CD8-positive, alpha-beta memory T cell (primary cell): ENCODE data around the gene LRRC46. TPM values are rescaled to one million over a fixed set of nuclear protein-coding genes. Genes with fewer than 3 reads are reported as not detected.

Experiments used
- CTCF ChIA-PET: fragments of 350-600 bp; sonication (Branson Sonifier 250); formaldehyde crosslinking; loops from one replicate; lab custom pipeline; 2021; ENCODE audit warnings: antibody characterized with exemption; lab: Charles Lee
- POLR2A ChIA-PET: fragments of 350-600 bp; sonication (Branson Sonifier 250); formaldehyde crosslinking; loops from one replicate; lab custom pipeline; 2021; ENCODE audit warnings: antibody characterized with exemption; lab: Charles Lee
- DNase-seq, 5 donors: peaks; one replicate each; pipeline versions ENCODE4 v3.0.0 to v3.0.0-alpha.2; 2020 to 2022; ENCODE audit warnings: mixed read lengths in 1 of 5
- H3K27ac ChIP-seq: one replicate; pipeline ENCODE4 v1.7.0; 2013; ENCODE audit warnings: low read depth, mild to moderate bottlenecking, low read length, moderate library complexity
- H3K27me3 ChIP-seq: 2 replicates; pipeline ENCODE4 v1.7.0; 2013; ENCODE audit warnings: low read length, mild to moderate bottlenecking; ENCODE audit not compliant: insufficient read depth, poor library complexity, severe bottlenecking
- H3K36me3 ChIP-seq: 2 replicates; pipeline ENCODE4 v1.7.0; 2013; ENCODE audit warnings: mild to moderate bottlenecking, low read length, moderate library complexity; ENCODE audit not compliant: insufficient read depth
- H3K4me1 ChIP-seq: 2 replicates; pipeline ENCODE4 v1.7.0; 2013; ENCODE audit warnings: mild to moderate bottlenecking, low read length, moderate library complexity; ENCODE audit not compliant: insufficient read depth
- H3K4me3 ChIP-seq: 2 replicates; pipeline ENCODE4 v1.7.0; 2013; ENCODE audit warnings: mild to moderate bottlenecking, low read length
- H3K9me3 ChIP-seq: 2 replicates; pipeline ENCODE4 v1.7.0; 2013; ENCODE audit warnings: mild to moderate bottlenecking, low read length
- H3K27ac Mint-ChIP-seq, 8 donors: one replicate each; pipeline ENCODE4 v1.8.0; 2020 to 2021; ENCODE audit warnings: mixed read lengths in 8 of 8, mild to moderate bottlenecking in 6 of 8, inconsistent platforms in 3 of 8, moderate library complexity in 3 of 8
- H3K27me3 Mint-ChIP-seq, 2 donors: one replicate each; pipeline ENCODE4 v1.8.0; 2020 to 2021; ENCODE audit warnings: mixed read lengths in 2 of 2, mild to moderate bottlenecking in 1 of 2, moderate library complexity in 1 of 2
- H3K36me3 Mint-ChIP-seq, 3 donors: one replicate each; pipeline ENCODE4 v1.8.0; 2020 to 2021; ENCODE audit warnings: mixed read lengths in 3 of 3, inconsistent platforms in 1 of 3, mild to moderate bottlenecking in 1 of 3
- H3K4me1 Mint-ChIP-seq, 3 donors: one replicate each; pipeline ENCODE4 v1.8.0; 2020 to 2021; ENCODE audit warnings: mixed read lengths in 3 of 3, inconsistent platforms in 1 of 3, mild to moderate bottlenecking in 1 of 3
- H3K4me3 Mint-ChIP-seq, 7 donors: one replicate each; pipeline ENCODE4 v1.8.0; 2020 to 2021; ENCODE audit warnings: mixed read lengths in 7 of 7, mild to moderate bottlenecking in 6 of 7, moderate library complexity in 4 of 7, inconsistent platforms in 2 of 7
- H3K9me3 Mint-ChIP-seq, 5 donors: one replicate each; pipeline ENCODE4 v1.8.0; 2020 to 2022; ENCODE audit warnings: mixed read lengths in 5 of 5, mild to moderate bottlenecking in 3 of 5, moderate library complexity in 2 of 5, inconsistent platforms in 1 of 5
- polyA plus RNA-seq: library from polyadenylated mRNA; unstranded; fragments of 300-500 nt; fragmentation: Illumina TruSeq; gene quantifications from one replicate; pipeline ENCODE4 v1.2.3, GENCODE V29; 2021
- total RNA-seq, 2 experiments: library from RNA; stranded (reverse); gene quantifications; one replicate each; pipeline ENCODE4 v1.2.3, GENCODE V29; 2021

Gene LRRC46
- total and polyA plus RNA-seq, 3 experiments from 2014 or later: 0.28 to 0.83 (median 0.49) TPM

- H3K27me3 Mint-ChIP-seq: no peaks in the 10 kb centered on the region
- Histone ChIP-seq H3K9me3 (no peaks in the 10 kb centered on the region), H3K4me3 (no peak overlapping the region), H3K36me3 (peaks cover 42% of the 10 kb centered on the region), H3K27ac (no peak overlapping the region), H3K27me3 (no peaks in the 10 kb centered on the region), H3K4me1 (peaks cover 30% of the 10 kb centered on the region)
- ChIA-PET CTCF (interaction anchor here (3.7 kb wide), 1 partner anchor 8 kb away, joined by 15 read pairs; the partner anchor contains the start of genes LRRC46 and MRPL10), POLR2A (interaction anchor here (0.6 to 0.9 kb wide), 2 partner anchors 14 to 17 kb away, joined by 3 read pairs; no protein-coding TSS in a partner anchor)
- peak overlapping the region in 5 of 8 donors; percentile 27 to 68 (median 38) for H3K27ac Mint-ChIP-seq
- H3K4me1 Mint-ChIP-seq: peaks cover 29 to 57% (median 29%) of the 10 kb centered on the region in 3 donors
- H3K4me3 Mint-ChIP-seq: no peak overlapping the region
- peaks cover 13 to 72% (median 15%) of the 10 kb centered on the region in 3 donors for H3K36me3 Mint-ChIP-seq
- H3K9me3 Mint-ChIP-seq: no peaks in the 10 kb centered on the region
- no peak for DNase-seq
These were observed 8.0 kb upstream of the LRRC46 start for GRCh38 chr17:47823519-47823918.

- H3K36me3 Mint-ChIP-seq: peaks cover 12 to 49% (median 13%) of the 10 kb centered on the region in 3 donors
- POLR2A ChIA-PET: interaction anchor here (0.6 to 2.4 kb wide), 4 partner anchors 8 to 905 kb away, joined by 3 to 16 read pairs (median 10); partner anchors contain the start of genes KPNB1, OSBPL7 and SP2
- Histone ChIP-seq H3K9me3 (no peaks in the 10 kb centered on the region), H3K4me1 (peaks cover 49% of the 10 kb centered on the region), H3K36me3 (peaks cover 22% of the 10 kb centered on the region), H3K27ac (peak overlapping the region; percentile 98), H3K27me3 (no peaks in the 10 kb centered on the region), H3K4me3 (peak overlapping the region; percentile 98)
- peak overlapping the region; percentile 95 to 100 (median 100) for H3K27ac Mint-ChIP-seq
- DNase-seq: peak in 4 of 5 donors; percentile 58 to 91 (median 83)
- H3K4me3 Mint-ChIP-seq: peak overlapping the region; percentile 92 to 99 (median 95)
- peaks cover 0 to 4% of the 10 kb centered on the region in 2 donors for H3K27me3 Mint-ChIP-seq
- CTCF ChIA-PET: interaction anchor here (0.6 to 1.9 kb wide), 3 partner anchors 11 to 61 kb away, joined by 3 to 16 read pairs (median 3); partner anchors contain the start of gene SCRN2
- peaks cover 48 to 71% (median 52%) of the 10 kb centered on the region in 3 donors for H3K4me1 Mint-ChIP-seq
- H3K9me3 Mint-ChIP-seq: no peaks in the 10 kb centered on the region
These were observed 1.6 kb upstream of the LRRC46 start for GRCh38 chr17:47829870-47830269.

- H3K36me3 Mint-ChIP-seq: peaks cover 9 to 45% (median 10%) of the 10 kb centered on the region in 3 donors
- peak overlapping the region; percentile 92 to 99 (median 95) for H3K4me3 Mint-ChIP-seq
- H3K36me3 ChIP-seq: peaks cover 19% of the 10 kb centered on the region
- peak overlapping the region; percentile 98 for H3K4me3 ChIP-seq
- H3K4me1 ChIP-seq: peaks cover 56% of the 10 kb centered on the region
- ChIA-PET CTCF (interaction anchor here (0.9 to 1.9 kb wide), 6 partner anchors 9 to 65 kb away, joined by 3 to 16 read pairs (median 4); partner anchors contain the start of genes OSBPL7, SCRN2 and SP2), POLR2A (interaction anchor here (0.9 to 2.4 kb wide), 7 partner anchors 9 to 180 kb away, joined by 3 to 22 read pairs (median 7); partner anchors contain the start of genes CDK5RAP3, KPNB1, OSBPL7 and PNPO)
- H3K27me3 ChIP-seq: no peaks in the 10 kb centered on the region
- no peaks in the 10 kb centered on the region for H3K9me3 Mint-ChIP-seq
- no peaks in the 10 kb centered on the region for H3K9me3 ChIP-seq
- H3K27me3 Mint-ChIP-seq: peaks cover 0 to 4% of the 10 kb centered on the region in 2 donors
- DNase-seq: peak in 1 of 5 donors; percentile 56
- peaks cover 47 to 75% (median 56%) of the 10 kb centered on the region in 3 donors for H3K4me1 Mint-ChIP-seq
- H3K27ac ChIP-seq: peak overlapping the region; percentile 98
- peak overlapping the region; percentile 95 to 100 (median 100) for H3K27ac Mint-ChIP-seq
These were observed 971 bp upstream of the LRRC46 start for GRCh38 chr17:47830396-47831002.

GRCh38 chr17:47831934-47832327 lies 461 bp downstream of the LRRC46 start:
- Mint-ChIP-seq H3K4me3 (peak overlapping the region; percentile 92 to 99 (median 95)), H3K36me3 (peaks cover 0 to 40% (median 3%) of the 10 kb centered on the region in 3 donors), H3K27ac (peak overlapping the region; percentile 95 to 100 (median 100)), H3K4me1 (peaks cover 50 to 72% (median 59%) of the 10 kb centered on the region in 3 donors), H3K27me3 (peaks cover 0 to 4% of the 10 kb centered on the region in 2 donors), H3K9me3 (no peaks in the 10 kb centered on the region)
- Histone ChIP-seq H3K9me3 (no peaks in the 10 kb centered on the region), H3K27me3 (no peaks in the 10 kb centered on the region), H3K4me1 (peaks cover 59% of the 10 kb centered on the region), H3K4me3 (peak overlapping the region; percentile 98), H3K36me3 (peaks cover 8% of the 10 kb centered on the region), H3K27ac (peak overlapping the region; percentile 98)
- CTCF ChIA-PET: interaction anchor here (1.0 to 1.9 kb wide), 5 partner anchors 9 to 63 kb away, joined by 3 to 16 read pairs (median 5); partner anchors contain the start of genes OSBPL7, SCRN2 and SP2
- POLR2A ChIA-PET: interaction anchor here (0.8 to 2.4 kb wide), 9 partner anchors 8 to 217 kb away, joined by 3 to 22 read pairs (median 7); partner anchors contain the start of genes CDK5RAP3, KPNB1, OSBPL7 and PNPO
- DNase-seq: no peak

GRCh38 chr17:47834756-47835155 lies 3.3 kb downstream of the LRRC46 start:
- no peaks in the 10 kb centered on the region for H3K9me3 ChIP-seq
- CTCF ChIA-PET: interaction anchor here (0.8 to 1.0 kb wide), 2 partner anchors 8 to 13 kb away, joined by 3 read pairs; no protein-coding TSS in a partner anchor
- no peak for DNase-seq
- Mint-ChIP-seq H3K4me1 (peaks cover 37 to 54% (median 43%) of the 10 kb centered on the region in 3 donors), H3K36me3 (peaks cover 0 to 35% (median 2%) of the 10 kb centered on the region in 3 donors), H3K4me3 (peak overlapping the region in 1 of 7 donors; percentile 63), H3K27me3 (peaks cover 0 to 4% of the 10 kb centered on the region in 2 donors), H3K27ac (peak overlapping the region in 4 of 8 donors; percentile 31 to 57 (median 44)), H3K9me3 (no peaks in the 10 kb centered on the region)
- H3K27ac ChIP-seq: no peak overlapping the region
- no peaks in the 10 kb centered on the region for H3K27me3 ChIP-seq
- H3K4me1 ChIP-seq: peaks cover 48% of the 10 kb centered on the region
- H3K4me3 ChIP-seq: no peak overlapping the region
- no peaks in the 10 kb centered on the region for H3K36me3 ChIP-seq
- POLR2A ChIA-PET: interaction anchor here (1.2 kb wide), 1 partner anchor 61 kb away, joined by 3 read pairs; the partner anchor contains the start of gene SP2

- no peak overlapping the region for H3K4me3 ChIP-seq
- no peak overlapping the region for H3K4me3 Mint-ChIP-seq
- no peaks in the 10 kb centered on the region for H3K9me3 Mint-ChIP-seq
- no peaks in the 10 kb centered on the region for H3K36me3 ChIP-seq
- DNase-seq: no peak
- POLR2A ChIA-PET: no interaction called here
- H3K27ac ChIP-seq: no peak overlapping the region
- peaks cover 33 to 55% (median 41%) of the 10 kb centered on the region in 3 donors for H3K4me1 Mint-ChIP-seq
- H3K36me3 Mint-ChIP-seq: peaks cover 0 to 32% (median 2%) of the 10 kb centered on the region in 3 donors
- no peaks in the 10 kb centered on the region for H3K9me3 ChIP-seq
- H3K4me1 ChIP-seq: peaks cover 47% of the 10 kb centered on the region
- H3K27me3 ChIP-seq: no peaks in the 10 kb centered on the region
- CTCF ChIA-PET: interaction anchor here (1.8 kb wide), 1 partner anchor 53 kb away, joined by 10 read pairs; no protein-coding TSS in a partner anchor
- no peak overlapping the region for H3K27ac Mint-ChIP-seq
- no peaks in the 10 kb centered on the region for H3K27me3 Mint-ChIP-seq
These were observed 5.1 kb downstream of the LRRC46 start for GRCh38 chr17:47836601-47837000.

- no peaks in the 10 kb centered on the region for H3K9me3 ChIP-seq
- no peaks in the 10 kb centered on the region for H3K36me3 ChIP-seq
- H3K27ac ChIP-seq: no peak overlapping the region
- ChIA-PET POLR2A (interaction anchor here (0.9 kb wide), 2 partner anchors 14 to 58 kb away, joined by 3 to 5 read pairs; partner anchors contain the start of gene SP2), CTCF (interaction anchor here (0.8 to 1.8 kb wide), 4 partner anchors 52 to 109 kb away, joined by 4 to 10 read pairs (median 4); no protein-coding TSS in a partner anchor)
- Mint-ChIP-seq H3K36me3 (peaks cover 0 to 32% (median 2%) of the 10 kb centered on the region in 3 donors), H3K27ac (peak overlapping the region in 3 of 8 donors; percentile 33 to 55 (median 54)), H3K9me3 (no peaks in the 10 kb centered on the region), H3K4me3 (peak overlapping the region in 1 of 7 donors; percentile 40), H3K27me3 (no peaks in the 10 kb centered on the region), H3K4me1 (peaks cover 31 to 56% (median 41%) of the 10 kb centered on the region in 3 donors)
- peaks cover 48% of the 10 kb centered on the region for H3K4me1 ChIP-seq
- H3K27me3 ChIP-seq: no peaks in the 10 kb centered on the region
- no peak for DNase-seq
- H3K4me3 ChIP-seq: no peak overlapping the region
These were observed 6.0 kb downstream of the LRRC46 start for GRCh38 chr17:47837401-47838039.
